Stomach (tissue), 4 donors: Measurements from ENCODE around the gene BANP.

Source experiments
- CTCF ChIP-seq, 7 experiments: fragments of 450-650 bp in 4 of 7; fragments of 200-600 bp in 3 of 7; sonication (generic) in 3 of 7; IDR thresholded peaks; one replicate each; pipeline ENCODE4 v1.5.1; 2016 to 2019; ENCODE audit warnings: antibody characterized with exemption in 7 of 7, control low read depth in 2 of 7, mild to moderate bottlenecking in 1 of 7
- POLR2A ChIP-seq, 4 donors: fragments of 450-650 bp; IDR thresholded peaks; one replicate each; pipeline ENCODE4 v1.6.1; 2016; ENCODE audit warnings: antibody characterized with exemption in 4 of 4, control low read depth in 2 of 4, mild to moderate bottlenecking in 1 of 4, moderate library complexity in 1 of 4

- TF ChIP-seq CTCF (IDR thresholded peaks at IDR 0.05) (no peak), POLR2A (IDR thresholded peaks at IDR 0.05) (no peak)
Observed at GRCh38 chr16:87921236-87921773, 29.9 kb upstream of the BANP start.
